ENCODE measurements around the gene PARD3.

Gene PARD3

GRCh38 chr10:34824870-34825269, 9.8 kb upstream of the PARD3 start:
- DNase-seq (ENCODE audit: low read depth): no peak

GRCh38 chr10:34821587-34822585, 6.8 kb upstream of the PARD3 start:
- DNase-seq (ENCODE audit: low read depth): no peak

GRCh38 chr10:34817586-34817985, 2.5 kb upstream of the PARD3 start:
- no peak for DNase-seq (ENCODE audit: low read depth)

GRCh38 chr10:34817054-34817453, 2.0 kb upstream of the PARD3 start:
- no peak for DNase-seq (ENCODE audit: low read depth)

GRCh38 chr10:34816501-34817002, 1.5 kb upstream of the PARD3 start:
- no peak for DNase-seq (ENCODE audit: low read depth)

GRCh38 chr10:34816085-34816496, 995 bp upstream of the PARD3 start:
- no peak for DNase-seq (ENCODE audit: low read depth)

- no peak for DNase-seq (ENCODE audit: low read depth)
Measured at GRCh38 chr10:34814913-34815184, 247 bp downstream of the PARD3 start.

- no peak for DNase-seq (ENCODE audit: low read depth)
Measured at GRCh38 chr10:34814223-34814912, 728 bp downstream of the PARD3 start.

GRCh38 chr10:34813626-34814222, 1.4 kb downstream of the PARD3 start:
- DNase-seq (ENCODE audit: low read depth): no peak

- DNase-seq (ENCODE audit: low read depth): no peak
Measured at GRCh38 chr10:34812771-34813170, 2.3 kb downstream of the PARD3 start.

GRCh38 chr10:34811968-34812514, 3.1 kb downstream of the PARD3 start:
- DNase-seq (ENCODE audit: low read depth): no peak

GRCh38 chr10:34811126-34811967, 3.7 kb downstream of the PARD3 start:
- DNase-seq (ENCODE audit: low read depth): no peak

GRCh38 chr10:34809796-34810195, 5.3 kb downstream of the PARD3 start:
- DNase-seq (ENCODE audit: low read depth): no peak

- no peak for DNase-seq (ENCODE audit: low read depth)
Measured at GRCh38 chr10:34808801-34809745, 6.0 kb downstream of the PARD3 start.

GRCh38 chr10:34808336-34808735, 6.8 kb downstream of the PARD3 start:
- DNase-seq (ENCODE audit: low read depth): no peak

GRCh38 chr10:34804306-34804705, 10.8 kb downstream of the PARD3 start:
- DNase-seq (ENCODE audit: low read depth): no peak

- no peak for DNase-seq (ENCODE audit: low read depth)
Measured at GRCh38 chr10:34802692-34803091, 12.4 kb downstream of the PARD3 start.

- DNase-seq (ENCODE audit: low read depth): no peak
Measured at GRCh38 chr10:34801097-34801733, 13.9 kb downstream of the PARD3 start.

- DNase-seq (ENCODE audit: low read depth): no peak
Measured at GRCh38 chr10:34800624-34801023, 14.5 kb downstream of the PARD3 start.

GRCh38 chr10:34798654-34799053, 16.4 kb downstream of the PARD3 start:
- DNase-seq (ENCODE audit: low read depth): no peak

All from stimulated activated CD8-positive, alpha-beta memory T cell treated with anti-CD3 and anti-CD28 coated beads, Interleukin-15, amount 100 ng/mL, for 24 hours (primary cell).